ENCODE results near the gene SFXN2.
"Not testable (repeated sequence)": the region's sequence is repeated elsewhere in the genome, so short reads cannot be mapped to it uniquely, and the experiment has no call there.

Gene SFXN2

GRCh38 chr10:102757323-102757722 is 42.9 kb downstream of the SFXN2 start:
- Histone ChIP-seq H3K9me3 (ENCODE audit: insufficient read depth, low read depth, low read length) (no peaks in the 10 kb centered on the region), H2AFZ (ENCODE audit: low read length) (no peak overlapping the region), H3K4me3 (ENCODE audit: low read length, poor library complexity, severe bottlenecking) (no peak overlapping the region), H3K9me2 (replicated peaks; ENCODE audit: low read depth, low read length) (no peaks in the 10 kb centered on the region), H3F3A (ENCODE audit: low read depth) (no peaks in the 10 kb centered on the region), H3K9ac (ENCODE audit: low read depth, low read length, poor library complexity, severe bottlenecking) (no peak overlapping the region), H3K27me3 (ENCODE audit: insufficient read depth, low read length, poor library complexity, severe bottlenecking) (no peaks in the 10 kb centered on the region), H3K4me1 (ENCODE audit: insufficient read depth, low read length, poor library complexity, severe bottlenecking) (peaks cover 3% of the 10 kb centered on the region), H3K4me2 (ENCODE audit: low read depth, low read length, poor library complexity, severe bottlenecking) (no peak overlapping the region), H3K36me3 (ENCODE audit: insufficient read depth, low read length) (no peaks in the 10 kb centered on the region), H3K79me2 (ENCODE audit: insufficient read depth, low read length) (peaks cover 35% of the 10 kb centered on the region), H4K20me1 (ENCODE audit: insufficient read depth, low read length, poor library complexity, severe bottlenecking) (no peaks in the 10 kb centered on the region)
- TF ChIP-seq CTCF (conservative IDR thresholded peaks at IDR 0.05; ENCODE audit: low read length) (no peak), EZH2phosphoT487 (IDR thresholded peaks at IDR 0.05; ENCODE audit: borderline replicate concordance) (no peak)

GRCh38 chr10:102758240-102758932 is 44.0 kb downstream of the SFXN2 start:
- Histone ChIP-seq H4K20me1 (ENCODE audit: insufficient read depth, low read length, poor library complexity, severe bottlenecking) (no peaks in the 10 kb centered on the region), H3K4me3 (ENCODE audit: low read length, poor library complexity, severe bottlenecking) (no peak overlapping the region), H3K27me3 (ENCODE audit: insufficient read depth, low read length, poor library complexity, severe bottlenecking) (no peaks in the 10 kb centered on the region), H3K9me2 (replicated peaks; ENCODE audit: low read depth, low read length) (no peaks in the 10 kb centered on the region), H3K4me1 (ENCODE audit: insufficient read depth, low read length, poor library complexity, severe bottlenecking) (peaks cover 1% of the 10 kb centered on the region), H3K79me2 (ENCODE audit: insufficient read depth, low read length) (peaks cover 27% of the 10 kb centered on the region), H2AFZ (ENCODE audit: low read length) (no peak overlapping the region), H3F3A (ENCODE audit: low read depth) (no peaks in the 10 kb centered on the region), H3K36me3 (ENCODE audit: insufficient read depth, low read length) (no peaks in the 10 kb centered on the region), H3K9ac (ENCODE audit: low read depth, low read length, poor library complexity, severe bottlenecking) (no peak overlapping the region), H3K9me3 (ENCODE audit: insufficient read depth, low read depth, low read length) (no peaks in the 10 kb centered on the region), H3K4me2 (ENCODE audit: low read depth, low read length, poor library complexity, severe bottlenecking) (no peak overlapping the region)
- no peak for TF ChIP-seq EZH2phosphoT487 (IDR thresholded peaks at IDR 0.05; ENCODE audit: borderline replicate concordance)
- TF ChIP-seq CTCF (conservative IDR thresholded peaks at IDR 0.05; ENCODE audit: low read length), result no peak

- H4K20me1 ChIP-seq (ENCODE audit: insufficient read depth, low read length, poor library complexity, severe bottlenecking); H3K4me2 ChIP-seq (ENCODE audit: low read depth, low read length, poor library complexity, severe bottlenecking): not testable (repeated sequence)
- H3K79me2 ChIP-seq (ENCODE audit: insufficient read depth, low read length), result peaks cover 22% of the 10 kb centered on the region
Observed at GRCh38 chr10:102758933-102759262, 44.5 kb downstream of the SFXN2 start.

More at GRCh38 chr10:102758933-102759262, 44.5 kb downstream of the SFXN2 start:
- not testable (repeated sequence) for H3K36me3 ChIP-seq (ENCODE audit: insufficient read depth, low read length); H3K4me3 ChIP-seq (ENCODE audit: low read length, poor library complexity, severe bottlenecking); H2AFZ ChIP-seq (ENCODE audit: low read length); H3K9me2 ChIP-seq (replicated peaks; ENCODE audit: low read depth, low read length); H3K4me1 ChIP-seq (ENCODE audit: insufficient read depth, low read length, poor library complexity, severe bottlenecking); H3K9me3 ChIP-seq (ENCODE audit: insufficient read depth, low read depth, low read length); H3F3A ChIP-seq (ENCODE audit: low read depth); H3K9ac ChIP-seq (ENCODE audit: low read depth, low read length, poor library complexity, severe bottlenecking); H3K27me3 ChIP-seq (ENCODE audit: insufficient read depth, low read length, poor library complexity, severe bottlenecking)
